ENCODE measurements around the gene IFT88. TPM values are rescaled to one million over a fixed set of nuclear protein-coding genes. Genes with fewer than 3 reads are reported as not detected.

Gene IFT88
- total and polyA plus RNA-seq, 11 donors: 3.4 to 11.4 (median 8.2) TPM

GRCh38 chr13:20667857-20668437 lies 101.0 kb downstream of the IFT88 start:
- Histone ChIP-seq H3K27ac (no peak overlapping the region), H3K36me3 (peaks cover 0 to 33% (median 8%) of the 10 kb centered on the region in 9 donors)
- WGBS, 4 donors: 53 to 66% (median 60%) methylated on average over 4 of the region's 4 CpGs

GRCh38 chr13:20669162-20669561 lies 102.2 kb downstream of the IFT88 start:
- WGBS, 4 donors: 85 to 97% (median 93%) methylated on average over 5 of the region's 5 CpGs
- Histone ChIP-seq H3K36me3 (peaks cover 0 to 21% (median under 1%) of the 10 kb centered on the region in 9 donors), H3K27ac (no peak overlapping the region), H3K9me3 (no peaks in the 10 kb centered on the region), H3K4me3 (no peak overlapping the region), H3K27me3 (no peaks in the 10 kb centered on the region), H3K4me1 (peaks cover 0 to 4% (median 0%) of the 10 kb centered on the region in 12 donors)
- TF ChIP-seq POLR2A (IDR thresholded peaks at IDR 0.05): no peak
- TF ChIP-seq CTCF (IDR thresholded peaks at IDR 0.05): no peak
- no peak for ATAC-seq
- intact Hi-C loops (cut with DNase I): no loop called here
- DNase-seq: no peak

More at GRCh38 chr13:20667857-20668437, 101.0 kb downstream of the IFT88 start:
- ATAC-seq: no peak
- Histone ChIP-seq H3K27me3 (no peaks in the 10 kb centered on the region), H3K4me1 (no peaks in the 10 kb centered on the region), H3K9me3 (no peaks in the 10 kb centered on the region), H3K4me3 (no peak overlapping the region)
- no peak for TF ChIP-seq POLR2A (IDR thresholded peaks at IDR 0.05)
- TF ChIP-seq CTCF (IDR thresholded peaks at IDR 0.05): no peak
- no peak for DNase-seq
- intact Hi-C loops (cut with DNase I): no loop called here

GRCh38 chr13:20671789-20672188 lies 104.8 kb downstream of the IFT88 start:
- peaks cover 0 to 23% (median 0%) of the 10 kb centered on the region in 9 donors for H3K36me3 ChIP-seq
- no peak overlapping the region for H3K27ac ChIP-seq
- no peaks in the 10 kb centered on the region for H3K9me3 ChIP-seq
- ATAC-seq (no peak), DNase-seq (no peak)
- no peak overlapping the region for H3K4me3 ChIP-seq
- peaks cover 0 to 7% (median 0%) of the 10 kb centered on the region in 12 donors for H3K4me1 ChIP-seq
- H3K27me3 ChIP-seq: no peaks in the 10 kb centered on the region
- intact Hi-C loops (cut with DNase I): no loop called here
- WGBS, 4 donors: 89 to 96% (median 93%) methylated on average over 1 of the region's 1 CpG
- no peak for TF ChIP-seq POLR2A (IDR thresholded peaks at IDR 0.05)
- no peak for TF ChIP-seq CTCF (IDR thresholded peaks at IDR 0.05)

- intact Hi-C loops (cut with DNase I): no loop called here
- Histone ChIP-seq H3K4me1 (peaks cover 0 to 7% (median 0%) of the 10 kb centered on the region in 12 donors), H3K9me3 (no peaks in the 10 kb centered on the region), H3K27ac (no peak overlapping the region), H3K27me3 (no peaks in the 10 kb centered on the region), H3K4me3 (no peak overlapping the region), H3K36me3 (peaks cover 0 to 23% (median 0%) of the 10 kb centered on the region in 9 donors)
- 51 to 67% (median 64%) methylated on average over 2 of the region's 2 CpGs for WGBS, 4 donors
- no peak for TF ChIP-seq POLR2A (IDR thresholded peaks at IDR 0.05)
- no peak for TF ChIP-seq CTCF (IDR thresholded peaks at IDR 0.05)
- DNase-seq: no peak
- peak in 2 of 4 donors; percentile 55 to 71 for ATAC-seq
Observed at GRCh38 chr13:20672772-20673171, 105.8 kb downstream of the IFT88 start.

All from heart left ventricle (tissue), 16 donors.